Activated CD4-positive, alpha-beta T cell treated with anti-CD3 and anti-CD28 coated beads, Interleukin-2, Interleukin-4, amounts not matched to agents 100 ng/mL and 50 ng/mL, durations not matched to agents 16 hours and 8 hours (primary cell): ENCODE data around the gene GET3.

Source experiments
- DNase-seq: peaks from one replicate; pipeline ENCODE4 v3.0.0-alpha.2; 2020; ENCODE audit warnings: low spot score

GET3 gene

DNA sequence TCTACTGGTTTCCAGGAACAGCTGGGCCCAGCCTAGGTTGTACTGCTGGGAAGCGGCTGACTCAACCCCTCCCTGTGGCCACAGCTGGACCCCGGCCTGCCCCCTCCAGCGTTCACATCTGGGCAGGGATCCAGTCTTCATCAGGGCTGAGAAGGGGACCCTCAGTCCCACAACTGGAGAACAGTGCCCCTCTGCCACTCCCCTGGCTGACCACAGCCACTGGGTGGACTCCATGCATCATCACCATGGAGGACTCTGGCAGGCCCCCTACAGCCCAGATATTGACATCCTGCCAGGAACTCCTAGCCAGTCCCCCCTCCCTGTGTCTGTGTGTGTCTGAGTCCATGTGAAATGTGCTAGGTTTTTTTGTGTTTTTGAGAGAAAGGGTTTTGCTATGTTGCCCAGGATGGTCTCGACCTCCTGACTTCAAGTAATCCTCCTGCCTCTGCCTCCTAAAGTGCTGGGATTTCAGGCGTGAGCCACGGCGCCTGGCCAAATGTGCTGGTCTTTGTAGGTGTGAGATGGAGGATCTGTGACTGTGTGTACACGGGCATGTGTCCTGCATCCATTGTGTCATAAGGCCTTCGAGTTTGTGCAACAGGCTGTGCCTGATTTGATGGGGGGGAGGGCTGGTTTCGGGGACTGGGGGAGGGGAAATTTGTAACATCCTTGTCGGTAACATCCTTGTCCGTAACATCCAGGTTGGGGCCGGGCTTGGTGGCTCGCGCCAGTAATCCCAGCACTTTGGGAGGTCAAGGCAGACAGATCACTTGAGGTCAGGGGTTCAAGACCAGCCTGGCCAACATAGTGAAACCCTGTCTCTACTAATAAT lies 42.1 kb downstream of the GET3 start:
- no peak for DNase-seq

- no peak for DNase-seq
Observed at GRCh38 chr19:12782174-12782423, 44.8 kb downstream of the GET3 start.

DNA sequence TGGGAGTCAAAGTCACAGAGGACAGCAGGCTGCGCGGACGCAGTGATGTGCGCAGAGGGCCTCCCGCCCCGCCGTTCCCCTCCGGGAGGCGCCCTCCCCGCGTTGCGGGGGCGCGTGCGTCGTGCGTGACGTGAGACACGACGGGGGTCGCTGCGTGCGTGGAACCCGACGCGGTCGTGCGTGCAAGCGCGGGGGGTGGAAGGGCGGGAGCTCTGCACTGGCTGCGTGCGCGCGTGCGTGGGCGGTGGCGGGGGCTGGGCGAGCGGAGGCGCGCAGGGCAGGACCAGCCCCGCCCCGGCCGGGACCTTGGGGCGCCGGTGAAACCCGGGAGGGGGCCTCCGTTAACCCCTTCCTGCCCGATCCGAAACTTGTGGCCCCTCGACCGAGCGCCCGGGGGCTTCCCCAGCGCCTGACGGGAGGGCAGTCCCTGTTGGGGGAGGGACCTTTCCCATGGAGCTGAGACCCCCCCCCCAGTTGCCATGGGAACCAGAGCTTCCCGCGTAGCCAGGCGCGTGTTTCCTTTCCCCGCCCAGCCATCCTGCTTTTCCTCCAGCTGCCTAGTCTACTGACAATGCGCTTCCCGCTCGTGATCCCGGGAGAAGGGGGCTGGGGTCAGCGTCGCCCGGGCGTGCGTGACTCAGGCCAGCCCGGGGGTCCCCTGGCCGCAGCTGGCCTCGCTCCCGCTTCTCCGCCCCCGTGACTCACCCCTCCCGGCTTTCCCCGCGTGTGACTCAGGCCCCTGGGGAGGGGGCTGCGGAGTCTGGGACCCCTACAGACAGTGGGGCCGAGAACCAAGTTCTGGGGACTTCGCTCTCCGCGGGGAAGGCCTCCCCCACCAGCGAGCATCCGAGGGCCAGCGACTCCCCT lies 45.4 kb downstream of the GET3 start:
- DNase-seq, result peak; percentile 94

- peak; percentile 91 for DNase-seq
Observed at GRCh38 chr19:12783291-12783848, 46.1 kb downstream of the GET3 start.

- peak; percentile 44 for DNase-seq
Observed at GRCh38 chr19:12783849-12784393, 46.6 kb downstream of the GET3 start.

- DNase-seq, result peak; percentile 36
Observed at GRCh38 chr19:12784394-12784870, 47.1 kb downstream of the GET3 start.

GRCh38 chr19:12784871-12785430 lies 47.7 kb downstream of the GET3 start:
- peak; percentile 52 for DNase-seq

DNA sequence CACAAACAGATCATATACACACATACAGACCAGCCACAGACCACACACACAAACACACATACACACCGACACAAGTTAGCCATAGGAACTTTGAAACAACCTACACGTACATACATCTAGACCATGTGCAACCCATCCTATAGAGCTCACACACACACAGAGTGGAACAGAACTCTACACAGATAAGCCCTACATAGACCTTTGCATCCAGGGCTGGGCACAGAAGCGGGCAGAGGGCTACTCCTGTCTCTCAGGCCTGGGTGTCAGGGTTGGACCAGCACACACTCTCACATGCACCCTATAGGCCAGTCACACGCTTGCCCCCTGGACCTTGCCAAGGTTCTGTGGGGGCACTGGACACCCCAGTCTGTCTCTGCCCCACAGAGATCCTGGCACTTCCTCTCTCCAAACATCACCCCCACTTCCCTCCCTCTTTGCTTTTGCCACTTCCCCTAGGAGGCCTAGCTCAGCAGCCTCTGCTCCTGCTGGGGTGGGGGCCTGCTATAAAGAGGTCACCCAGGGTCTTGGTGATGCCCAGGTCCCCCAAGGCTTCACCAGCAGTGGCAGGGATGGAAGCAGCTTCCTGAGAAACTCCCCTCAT lies 48.2 kb downstream of the GET3 start:
- DNase-seq, result no peak

- DNase-seq, result no peak
Observed at GRCh38 chr19:12786141-12786870, 49.0 kb downstream of the GET3 start.

DNA sequence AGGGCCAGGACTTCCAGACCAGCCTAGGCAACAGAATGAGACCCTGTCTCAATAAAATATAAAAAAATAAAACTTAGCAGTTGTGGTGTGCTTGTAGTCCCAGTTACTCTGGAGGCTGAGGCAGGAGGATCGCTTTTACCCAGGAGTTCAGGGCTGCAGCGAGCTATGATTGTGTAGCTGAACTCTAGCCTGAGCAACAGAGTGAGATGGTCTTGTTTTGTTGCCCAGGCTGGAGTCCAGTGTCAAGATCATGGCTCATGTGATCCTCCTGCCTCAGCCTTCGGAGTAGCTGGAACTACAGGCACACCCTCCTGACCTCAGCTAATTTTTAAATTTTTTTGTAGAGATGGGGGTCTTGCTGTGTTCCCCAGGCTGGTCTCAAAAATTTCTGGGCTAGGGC lies 49.7 kb downstream of the GET3 start:
- DNase-seq, result no peak

GRCh38 chr19:12787458-12787857 lies 50.2 kb downstream of the GET3 start:
- no peak for DNase-seq

DNA sequence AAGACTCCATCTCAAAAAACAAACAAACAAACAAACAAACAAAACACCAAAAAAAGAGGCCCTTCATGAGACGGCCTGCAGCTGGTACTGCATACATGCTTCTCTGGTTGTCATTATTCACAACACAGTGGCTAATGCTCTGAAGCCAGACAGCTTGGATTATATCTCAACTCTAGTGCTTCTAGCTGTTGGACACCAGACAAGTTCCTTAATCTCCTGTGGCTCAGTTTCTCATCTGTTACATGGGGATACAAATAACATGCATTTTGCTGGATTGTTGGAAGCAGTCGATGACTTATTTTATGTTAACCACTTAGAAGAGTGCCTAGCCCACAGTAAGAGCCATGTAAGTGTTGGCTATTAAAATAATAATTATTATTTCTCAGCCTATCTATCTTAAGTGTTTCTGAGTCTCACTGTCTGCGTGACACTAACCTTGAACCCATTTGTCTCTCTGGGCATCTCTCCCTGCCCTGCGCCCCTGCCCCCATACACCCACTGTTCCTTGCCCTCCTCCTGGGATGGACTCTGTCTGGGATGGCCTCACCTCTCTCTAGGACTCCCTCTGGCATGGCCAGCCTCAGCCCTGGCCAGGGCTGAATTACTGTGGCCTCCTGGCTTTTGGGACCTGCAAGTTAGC lies 50.9 kb downstream of the GET3 start:
- DNase-seq, result no peak

- DNase-seq, result peak; percentile 54
Observed at GRCh38 chr19:12788682-12789097, 51.4 kb downstream of the GET3 start.

GRCh38 chr19:12789098-12789903 lies 52.0 kb downstream of the GET3 start:
- peak; percentile 34 for DNase-seq

GRCh38 chr19:12789904-12790619 lies 52.8 kb downstream of the GET3 start:
- peak; percentile 98 for DNase-seq

GRCh38 chr19:12790628-12791344 lies 53.5 kb downstream of the GET3 start:
- DNase-seq, result no peak

- DNase-seq, result peak; percentile 99
Observed at GRCh38 chr19:12791345-12792050, 54.2 kb downstream of the GET3 start, which contains the start of gene JUNB. Gene JUNB (plus strand): TSS chr19:12791486. CDS start chr19:12791772, 286 bp downstream.
